ENCODE results near the gene PTPRM.

The PTPRM gene

GRCh38 chr18:7937268-7937667 lies 370.2 kb downstream of the PTPRM start:
- Histone ChIP-seq H3K9me3 (ENCODE audit: insufficient read depth, low read depth, low read length) (0 out of 2 replicates have a peak, but pooled peaks cover 3% of the 10 kb centered on the region), H3K9me2 (replicated peaks; ENCODE audit: low read depth, low read length) (no peaks in the 10 kb centered on the region), H3K4me3 (ENCODE audit: low read length, poor library complexity, severe bottlenecking) (no peak overlapping the region), H3K9ac (ENCODE audit: low read depth, low read length, poor library complexity, severe bottlenecking) (no peak overlapping the region), H3K36me3 (ENCODE audit: insufficient read depth, low read length) (no peaks in the 10 kb centered on the region), H2AFZ (ENCODE audit: low read length) (no peak overlapping the region), H3K79me2 (ENCODE audit: insufficient read depth, low read length) (no peaks in the 10 kb centered on the region), H3K4me2 (ENCODE audit: low read depth, low read length, poor library complexity, severe bottlenecking) (no peak overlapping the region), H3K4me1 (ENCODE audit: insufficient read depth, low read length, poor library complexity, severe bottlenecking) (no peaks in the 10 kb centered on the region), H3F3A (ENCODE audit: low read depth) (no peaks in the 10 kb centered on the region), H3K27me3 (ENCODE audit: insufficient read depth, low read length, poor library complexity, severe bottlenecking) (no peaks in the 10 kb centered on the region), H4K20me1 (ENCODE audit: insufficient read depth, low read length, poor library complexity, severe bottlenecking) (no peaks in the 10 kb centered on the region)
- no peak for TF ChIP-seq EZH2phosphoT487 (IDR thresholded peaks at IDR 0.05; ENCODE audit: borderline replicate concordance)
- TF ChIP-seq CTCF (conservative IDR thresholded peaks at IDR 0.05; ENCODE audit: low read length) = no peak

GRCh38 chr18:7939521-7939920 lies 372.4 kb downstream of the PTPRM start:
- H2AFZ ChIP-seq (ENCODE audit: low read length) = no peak overlapping the region
- H3K9ac ChIP-seq (ENCODE audit: low read depth, low read length, poor library complexity, severe bottlenecking) = no peak overlapping the region
- H3K4me3 ChIP-seq (ENCODE audit: low read length, poor library complexity, severe bottlenecking) = no peak overlapping the region
- 0 out of 2 replicates have a peak, but pooled peaks cover 3% of the 10 kb centered on the region for H3K9me3 ChIP-seq (ENCODE audit: insufficient read depth, low read depth, low read length)
- TF ChIP-seq CTCF (conservative IDR thresholded peaks at IDR 0.05; ENCODE audit: low read length) (no peak), EZH2phosphoT487 (IDR thresholded peaks at IDR 0.05; ENCODE audit: borderline replicate concordance) (no peak)
- no peak overlapping the region for H3K4me2 ChIP-seq (ENCODE audit: low read depth, low read length, poor library complexity, severe bottlenecking)
- H3K36me3 ChIP-seq (ENCODE audit: insufficient read depth, low read length) = no peaks in the 10 kb centered on the region
- no peaks in the 10 kb centered on the region for H4K20me1 ChIP-seq (ENCODE audit: insufficient read depth, low read length, poor library complexity, severe bottlenecking)
- H3F3A ChIP-seq (ENCODE audit: low read depth) = no peaks in the 10 kb centered on the region
- no peaks in the 10 kb centered on the region for H3K4me1 ChIP-seq (ENCODE audit: insufficient read depth, low read length, poor library complexity, severe bottlenecking)
- H3K9me2 ChIP-seq (replicated peaks; ENCODE audit: low read depth, low read length) = no peaks in the 10 kb centered on the region
- no peaks in the 10 kb centered on the region for H3K79me2 ChIP-seq (ENCODE audit: insufficient read depth, low read length)
- no peaks in the 10 kb centered on the region for H3K27me3 ChIP-seq (ENCODE audit: insufficient read depth, low read length, poor library complexity, severe bottlenecking)

GRCh38 chr18:7940379-7940778 lies 373.3 kb downstream of the PTPRM start:
- no peaks in the 10 kb centered on the region for H3K9me2 ChIP-seq (replicated peaks; ENCODE audit: low read depth, low read length)
- H3K4me1 ChIP-seq (ENCODE audit: insufficient read depth, low read length, poor library complexity, severe bottlenecking) = no peaks in the 10 kb centered on the region
- TF ChIP-seq CTCF (conservative IDR thresholded peaks at IDR 0.05; ENCODE audit: low read length) (no peak), EZH2phosphoT487 (IDR thresholded peaks at IDR 0.05; ENCODE audit: borderline replicate concordance) (no peak)
- H2AFZ ChIP-seq (ENCODE audit: low read length) = no peak overlapping the region
- no peak overlapping the region for H3K9ac ChIP-seq (ENCODE audit: low read depth, low read length, poor library complexity, severe bottlenecking)
- H3K36me3 ChIP-seq (ENCODE audit: insufficient read depth, low read length) = no peaks in the 10 kb centered on the region
- no peaks in the 10 kb centered on the region for H3K79me2 ChIP-seq (ENCODE audit: insufficient read depth, low read length)
- no peak overlapping the region for H3K4me2 ChIP-seq (ENCODE audit: low read depth, low read length, poor library complexity, severe bottlenecking)
- H3K27me3 ChIP-seq (ENCODE audit: insufficient read depth, low read length, poor library complexity, severe bottlenecking) = no peaks in the 10 kb centered on the region
- H4K20me1 ChIP-seq (ENCODE audit: insufficient read depth, low read length, poor library complexity, severe bottlenecking) = no peaks in the 10 kb centered on the region
- no peaks in the 10 kb centered on the region for H3F3A ChIP-seq (ENCODE audit: low read depth)
- H3K4me3 ChIP-seq (ENCODE audit: low read length, poor library complexity, severe bottlenecking) = no peak overlapping the region
- 0 out of 2 replicates have a peak, but pooled peaks cover 3% of the 10 kb centered on the region for H3K9me3 ChIP-seq (ENCODE audit: insufficient read depth, low read depth, low read length)

Measured in Loucy (cell line).